Activated CD8-positive, alpha-beta memory T cell treated with anti-CD3 and anti-CD28 coated beads, Interleukin-2, amount 10 ng/mL, durations not matched to agents 7 days and 5 days (primary cell): ENCODE data around the gene DGKI. TPM values are rescaled to one million over a fixed set of nuclear protein-coding genes. Genes with fewer than 3 reads are reported as not detected.

Source experiments
- ATAC-seq: fragments of 150-1000 bp; cut with Tn5 transposase; one replicate; pipeline ENCODE4 v1.10.0; 2021; ENCODE audit warnings: moderate library complexity
- CTCF ChIA-PET: fragments of 350-600 bp; sonication (Branson Sonifier 250); formaldehyde crosslinking; loops from one replicate; lab custom pipeline; 2021; ENCODE audit warnings: antibody characterized with exemption; lab: Charles Lee
- DNase-seq: peaks from one replicate; pipeline ENCODE4 v3.0.0-alpha.2; 2020
- H3K27ac Mint-ChIP-seq: one replicate; pipeline ENCODE4 v1.8.0; 2021; ENCODE audit warnings: mild to moderate bottlenecking, mixed read lengths
- H3K27me3 Mint-ChIP-seq: one replicate; pipeline ENCODE4 v1.8.0; 2021; ENCODE audit warnings: mixed read lengths
- H3K36me3 Mint-ChIP-seq: one replicate; pipeline ENCODE4 v1.8.0; 2021; ENCODE audit warnings: mild to moderate bottlenecking, mixed read lengths
- H3K4me1 Mint-ChIP-seq: one replicate; pipeline ENCODE4 v1.8.0; 2021; ENCODE audit warnings: mixed read lengths
- H3K4me3 Mint-ChIP-seq: one replicate; pipeline ENCODE4 v1.8.0; 2021; ENCODE audit warnings: mild to moderate bottlenecking, moderate library complexity, mixed read lengths
- H3K9me3 Mint-ChIP-seq: one replicate; pipeline ENCODE4 v1.8.0; 2022; ENCODE audit warnings: low read depth, mixed read lengths
- total RNA-seq, 2 experiments: library from RNA; stranded (reverse); gene quantifications; one replicate each; pipeline ENCODE4 v1.2.3, GENCODE V29; 2021

Gene DGKI
- total RNA-seq, 2 experiments from 2014 or later: 2.2 TPM; not detected in 1

GRCh38 chr7:137818036-137818435, 28.7 kb downstream of the DGKI start:
- H3K4me3 Mint-ChIP-seq: no peak overlapping the region
- H3K9me3 Mint-ChIP-seq: no peaks in the 10 kb centered on the region
- CTCF ChIA-PET: no interaction called here
- H3K27ac Mint-ChIP-seq: no peak overlapping the region
- H3K27me3 Mint-ChIP-seq: peaks cover 16% of the 10 kb centered on the region
- H3K4me1 Mint-ChIP-seq: no peaks in the 10 kb centered on the region
- ATAC-seq: no peak
- no peak for DNase-seq
- H3K36me3 Mint-ChIP-seq: no peaks in the 10 kb centered on the region

DNA sequence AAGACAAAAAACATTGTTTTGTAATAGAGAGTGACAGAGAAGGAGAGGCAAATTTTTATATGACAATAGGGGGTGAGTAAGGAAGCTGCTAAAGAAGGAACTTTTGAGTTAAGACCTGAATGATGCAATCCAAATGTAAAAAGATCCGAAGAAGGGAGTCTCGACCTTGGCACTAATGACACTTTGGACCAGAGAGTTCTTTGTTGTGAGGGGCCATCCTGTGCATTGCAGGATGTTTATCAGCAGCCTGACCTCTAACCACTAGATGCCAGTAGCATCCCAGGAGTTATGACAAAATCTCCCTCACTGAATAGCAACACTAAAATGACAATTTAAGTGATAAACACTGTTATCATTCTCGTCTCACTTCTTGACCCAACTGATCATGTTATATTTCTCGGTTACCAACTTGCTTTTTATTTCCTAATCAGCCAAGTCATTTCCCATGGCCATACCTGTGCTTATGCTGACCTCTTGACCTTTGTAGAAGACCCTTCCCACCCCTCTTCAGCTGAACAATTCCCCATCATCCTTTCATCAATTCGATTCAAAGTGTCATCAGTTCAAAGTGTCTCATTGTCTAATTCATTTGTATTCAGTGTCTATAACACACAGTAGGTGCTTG, 30.0 kb downstream of the DGKI start:
- H3K27ac Mint-ChIP-seq: no peak overlapping the region
- CTCF ChIA-PET: no interaction called here
- no peak overlapping the region for H3K4me3 Mint-ChIP-seq
- no peaks in the 10 kb centered on the region for H3K9me3 Mint-ChIP-seq
- peaks cover 16% of the 10 kb centered on the region for H3K27me3 Mint-ChIP-seq
- no peak for DNase-seq
- no peak for ATAC-seq
- no peaks in the 10 kb centered on the region for H3K4me1 Mint-ChIP-seq
- H3K36me3 Mint-ChIP-seq: no peaks in the 10 kb centered on the region

GRCh38 chr7:137813541-137813940, 33.2 kb downstream of the DGKI start:
- ATAC-seq (no peak), DNase-seq (no peak)
- Mint-ChIP-seq H3K9me3 (no peaks in the 10 kb centered on the region), H3K27me3 (peaks cover 14% of the 10 kb centered on the region), H3K4me1 (no peaks in the 10 kb centered on the region), H3K27ac (no peak overlapping the region), H3K36me3 (no peaks in the 10 kb centered on the region), H3K4me3 (no peak overlapping the region)
- CTCF ChIA-PET: interaction anchor here (1.1 kb wide), 1 partner anchor 157 kb away, joined by 3 read pairs; no protein-coding TSS in a partner anchor

- DNase-seq (no peak), ATAC-seq (no peak)
- Mint-ChIP-seq H3K27ac (no peak overlapping the region), H3K36me3 (no peaks in the 10 kb centered on the region), H3K4me1 (no peaks in the 10 kb centered on the region), H3K27me3 (peaks cover 15% of the 10 kb centered on the region), H3K9me3 (no peaks in the 10 kb centered on the region), H3K4me3 (no peak overlapping the region)
- CTCF ChIA-PET: no interaction called here
Measured at GRCh38 chr7:137810248-137810647, 36.5 kb downstream of the DGKI start.

GRCh38 chr7:137804836-137805235, 41.9 kb downstream of the DGKI start:
- DNase-seq: no peak
- Mint-ChIP-seq H3K4me3 (no peak overlapping the region), H3K36me3 (no peaks in the 10 kb centered on the region), H3K9me3 (no peaks in the 10 kb centered on the region), H3K27me3 (peaks cover 21% of the 10 kb centered on the region), H3K4me1 (no peaks in the 10 kb centered on the region), H3K27ac (no peak overlapping the region)
- no peak for ATAC-seq
- CTCF ChIA-PET: no interaction called here

- ATAC-seq (no peak), DNase-seq (no peak)
- Mint-ChIP-seq H3K27me3 (peaks cover 29% of the 10 kb centered on the region), H3K27ac (no peak overlapping the region), H3K36me3 (no peaks in the 10 kb centered on the region), H3K9me3 (peaks cover 2% of the 10 kb centered on the region), H3K4me1 (no peaks in the 10 kb centered on the region), H3K4me3 (no peak overlapping the region)
- CTCF ChIA-PET: no interaction called here
Measured at GRCh38 chr7:137801491-137801890, 45.3 kb downstream of the DGKI start.

- H3K9me3 Mint-ChIP-seq: peaks cover 3% of the 10 kb centered on the region
- H3K36me3 Mint-ChIP-seq: no peaks in the 10 kb centered on the region
- no peak overlapping the region for H3K4me3 Mint-ChIP-seq
- CTCF ChIA-PET: no interaction called here
- ATAC-seq (no peak), DNase-seq (no peak)
- no peak overlapping the region for H3K27ac Mint-ChIP-seq
- no peaks in the 10 kb centered on the region for H3K4me1 Mint-ChIP-seq
- H3K27me3 Mint-ChIP-seq: peaks cover 28% of the 10 kb centered on the region
Measured at GRCh38 chr7:137801003-137801402, 45.8 kb downstream of the DGKI start.

DNA sequence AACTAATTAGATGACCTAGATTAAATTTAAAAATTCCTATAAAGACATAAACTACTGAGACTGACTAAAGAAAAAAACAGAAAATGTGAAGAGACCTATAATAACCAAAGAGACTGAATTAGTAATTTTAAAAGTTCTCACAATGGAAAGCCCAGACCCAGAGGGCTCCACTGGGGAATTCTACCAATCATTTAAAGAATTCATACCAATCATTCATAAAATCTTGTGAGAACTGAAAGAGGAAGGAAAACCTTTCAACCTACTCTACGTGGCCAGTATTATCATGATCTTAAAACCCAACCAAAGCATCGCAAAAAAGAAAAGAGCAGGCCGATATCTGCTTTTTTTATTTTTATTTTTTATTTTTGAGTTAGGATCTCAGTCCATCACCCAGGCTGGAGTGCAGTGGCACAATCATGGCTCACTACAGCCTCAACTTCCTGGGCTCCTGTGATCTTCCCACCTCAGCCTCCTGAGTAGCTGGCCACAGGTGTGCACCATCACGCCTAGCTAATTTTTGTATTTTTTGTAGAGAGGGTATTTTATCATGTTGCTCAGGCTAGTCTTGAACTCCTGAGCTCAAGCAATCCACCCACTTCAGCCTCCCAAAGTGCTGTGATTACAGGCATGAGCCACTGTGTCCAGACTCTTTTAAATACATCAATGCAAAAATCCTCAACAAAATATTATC, 48.6 kb downstream of the DGKI start:
- H3K27ac Mint-ChIP-seq: no peak overlapping the region
- H3K4me1 Mint-ChIP-seq: no peaks in the 10 kb centered on the region
- no peak for DNase-seq
- H3K27me3 Mint-ChIP-seq: peaks cover 33% of the 10 kb centered on the region
- ATAC-seq: no peak
- H3K4me3 Mint-ChIP-seq: no peak overlapping the region
- peaks cover 3% of the 10 kb centered on the region for H3K9me3 Mint-ChIP-seq
- CTCF ChIA-PET: no interaction called here
- no peaks in the 10 kb centered on the region for H3K36me3 Mint-ChIP-seq

DNA sequence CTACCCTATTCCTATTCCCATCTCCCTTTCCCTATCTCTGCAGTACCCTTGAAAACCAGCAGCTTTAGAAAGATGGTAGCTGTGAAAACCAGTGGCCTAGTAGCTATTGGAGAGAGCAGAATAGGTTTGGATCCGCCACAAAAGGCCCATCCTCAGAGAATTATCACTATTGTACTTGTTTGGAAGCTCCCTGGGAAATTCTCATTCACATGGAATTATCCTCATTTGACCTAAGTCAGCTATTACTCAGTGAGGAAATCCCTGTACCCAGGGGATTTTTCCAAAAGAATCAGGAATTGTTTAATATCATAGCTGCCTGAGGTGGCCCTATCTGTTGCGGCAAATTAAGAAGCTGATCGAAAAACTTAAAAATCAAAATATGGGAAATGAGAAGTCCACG, 51.6 kb downstream of the DGKI start:
- Mint-ChIP-seq H3K4me3 (no peak overlapping the region), H3K9me3 (peaks cover 3% of the 10 kb centered on the region), H3K27ac (no peak overlapping the region), H3K27me3 (peaks cover 21% of the 10 kb centered on the region), H3K36me3 (no peaks in the 10 kb centered on the region), H3K4me1 (no peaks in the 10 kb centered on the region)
- DNase-seq: no peak
- CTCF ChIA-PET: interaction anchor here (0.7 to 1.1 kb wide), 2 partner anchors 16 to 138 kb away, joined by 3 read pairs; no protein-coding TSS in a partner anchor
- no peak for ATAC-seq

DNA sequence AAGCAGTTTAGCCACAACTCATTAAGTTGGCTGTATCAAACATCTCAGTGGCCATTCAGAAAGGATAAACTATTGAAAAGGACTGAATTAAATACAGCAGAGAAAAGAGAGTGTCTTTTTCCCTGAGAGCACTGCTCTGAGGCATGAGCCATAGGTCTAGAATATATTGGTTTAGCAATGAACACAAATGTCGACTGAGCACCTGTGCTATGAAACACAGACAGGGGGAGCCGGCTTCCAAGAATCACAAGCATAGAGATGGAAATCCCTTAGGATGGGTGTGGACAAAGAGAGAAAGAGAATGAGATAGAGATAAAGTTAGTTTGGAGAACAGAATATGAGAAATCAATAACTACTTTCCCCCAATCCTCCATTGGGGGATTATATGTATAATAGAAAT, 54.8 kb downstream of the DGKI start:
- Mint-ChIP-seq H3K36me3 (no peaks in the 10 kb centered on the region), H3K27me3 (peaks cover 16% of the 10 kb centered on the region), H3K27ac (no peak overlapping the region), H3K4me1 (no peaks in the 10 kb centered on the region), H3K9me3 (peaks cover 3% of the 10 kb centered on the region), H3K4me3 (no peak overlapping the region)
- DNase-seq (no peak), ATAC-seq (no peak)
- CTCF ChIA-PET: no interaction called here

DNA sequence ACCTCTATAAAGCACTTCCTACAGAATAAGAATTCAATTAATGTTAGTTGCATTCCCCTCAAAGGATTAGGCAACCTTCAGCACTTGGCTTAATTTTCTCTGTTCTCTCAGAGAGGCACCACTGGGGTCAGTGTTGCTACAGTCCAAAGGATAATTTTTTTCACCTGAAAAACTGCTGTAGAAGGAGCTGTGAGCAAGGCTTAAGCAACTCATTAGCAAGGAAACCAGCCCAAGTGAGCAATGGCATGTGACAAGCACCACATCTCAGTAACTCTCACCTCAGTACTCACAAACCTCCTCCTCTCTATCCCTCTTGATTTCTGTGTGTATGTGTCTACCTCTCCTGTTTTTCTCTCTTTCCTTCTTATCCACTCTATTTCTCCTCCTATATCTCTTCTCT, 55.9 kb downstream of the DGKI start:
- no peak for ATAC-seq
- no peak for DNase-seq
- H3K4me1 Mint-ChIP-seq: no peaks in the 10 kb centered on the region
- peaks cover 17% of the 10 kb centered on the region for H3K27me3 Mint-ChIP-seq
- no peak overlapping the region for H3K27ac Mint-ChIP-seq
- no peaks in the 10 kb centered on the region for H3K9me3 Mint-ChIP-seq
- H3K36me3 Mint-ChIP-seq: no peaks in the 10 kb centered on the region
- CTCF ChIA-PET: no interaction called here
- H3K4me3 Mint-ChIP-seq: no peak overlapping the region

GRCh38 chr7:137789215-137789882, 57.4 kb downstream of the DGKI start:
- H3K36me3 Mint-ChIP-seq: no peaks in the 10 kb centered on the region
- CTCF ChIA-PET: no interaction called here
- H3K9me3 Mint-ChIP-seq: no peaks in the 10 kb centered on the region
- H3K4me3 Mint-ChIP-seq: no peak overlapping the region
- no peak overlapping the region for H3K27ac Mint-ChIP-seq
- no peak for DNase-seq
- no peak for ATAC-seq
- H3K4me1 Mint-ChIP-seq: no peaks in the 10 kb centered on the region
- H3K27me3 Mint-ChIP-seq: peaks cover 20% of the 10 kb centered on the region

GRCh38 chr7:137787301-137787976, 59.3 kb downstream of the DGKI start:
- ATAC-seq (no peak), DNase-seq (no peak)
- Mint-ChIP-seq H3K4me3 (no peak overlapping the region), H3K27me3 (peaks cover 19% of the 10 kb centered on the region), H3K4me1 (no peaks in the 10 kb centered on the region), H3K27ac (no peak overlapping the region), H3K9me3 (no peaks in the 10 kb centered on the region), H3K36me3 (no peaks in the 10 kb centered on the region)
- CTCF ChIA-PET: no interaction called here
